Effector memory CD4-positive, alpha-beta T cell (primary cell): Measurements from ENCODE around the gene FARP1.

Experiments
- DNase-seq, 3 donors: peaks; one replicate each; pipeline ENCODE4 v3.0.0-alpha.2; 2020
- H3K27ac ChIP-seq: 2 replicates; pipeline ENCODE4 v1.7.0; 2013; ENCODE audit warnings: mild to moderate bottlenecking, low read length, moderate library complexity; ENCODE audit not compliant: insufficient read depth, poor library complexity, severe bottlenecking
- H3K27me3 ChIP-seq: replicated peaks from 2 replicates; pipeline ENCODE4 v1.7.0; 2013; ENCODE audit warnings: mild to moderate bottlenecking, low read length; ENCODE audit not compliant: insufficient read depth, control insufficient read depth, poor library complexity, severe bottlenecking
- H3K36me3 ChIP-seq: 2 replicates; pipeline ENCODE4 v1.7.0; 2013; ENCODE audit warnings: mild to moderate bottlenecking, low read length, moderate library complexity; ENCODE audit not compliant: control insufficient read depth, insufficient read depth
- H3K4me1 ChIP-seq: 2 replicates; pipeline ENCODE4 v1.7.0; 2013; ENCODE audit warnings: low read length, mild to moderate bottlenecking; ENCODE audit not compliant: control insufficient read depth, insufficient read depth, poor library complexity, severe bottlenecking
- H3K4me3 ChIP-seq: 2 replicates; pipeline ENCODE4 v1.7.0; 2013; ENCODE audit warnings: low read length, low read depth, mild to moderate bottlenecking; ENCODE audit not compliant: insufficient read depth, poor library complexity, severe bottlenecking
- H3K9me3 ChIP-seq: 2 replicates; pipeline ENCODE4 v1.7.0; 2013; ENCODE audit warnings: mild to moderate bottlenecking, low read length, moderate library complexity; ENCODE audit not compliant: control insufficient read depth

FARP1 gene

GRCh38 chr13:98105929-98106336 lies 37.0 kb upstream of the FARP1 start:
- no peak for DNase-seq
- no peaks in the 10 kb centered on the region for H3K9me3 ChIP-seq
- H3K27ac ChIP-seq = no peak overlapping the region
- no peak overlapping the region for H3K4me3 ChIP-seq
- H3K27me3 ChIP-seq = no peaks in the 10 kb centered on the region
- no peaks in the 10 kb centered on the region for H3K4me1 ChIP-seq
- no peaks in the 10 kb centered on the region for H3K36me3 ChIP-seq

- H3K4me3 ChIP-seq = no peak overlapping the region
Measured at GRCh38 chr13:98108341-98108740, 34.6 kb upstream of the FARP1 start.

GRCh38 chr13:98109226-98109853 lies 33.6 kb upstream of the FARP1 start:
- Histone ChIP-seq H3K27ac (no peak overlapping the region), H3K36me3 (no peaks in the 10 kb centered on the region), H3K9me3 (no peaks in the 10 kb centered on the region), H3K27me3 (no peaks in the 10 kb centered on the region), H3K4me1 (no peaks in the 10 kb centered on the region), H3K4me3 (no peak overlapping the region)
- DNase-seq = no peak

More at GRCh38 chr13:98108341-98108740, 34.6 kb upstream of the FARP1 start:
- no peak overlapping the region for H3K27ac ChIP-seq
- no peaks in the 10 kb centered on the region for H3K27me3 ChIP-seq
- no peaks in the 10 kb centered on the region for H3K36me3 ChIP-seq
- no peak for DNase-seq
- H3K9me3 ChIP-seq = no peaks in the 10 kb centered on the region
- H3K4me1 ChIP-seq = no peaks in the 10 kb centered on the region

GRCh38 chr13:98110749-98111148 lies 32.1 kb upstream of the FARP1 start:
- H3K4me1 ChIP-seq = no peaks in the 10 kb centered on the region
- no peaks in the 10 kb centered on the region for H3K27me3 ChIP-seq
- no peak overlapping the region for H3K27ac ChIP-seq
- H3K36me3 ChIP-seq = no peaks in the 10 kb centered on the region
- DNase-seq = no peak
- H3K9me3 ChIP-seq = no peaks in the 10 kb centered on the region
- no peak overlapping the region for H3K4me3 ChIP-seq

- Histone ChIP-seq H3K4me3 (no peak overlapping the region), H3K9me3 (no peaks in the 10 kb centered on the region), H3K27ac (no peak overlapping the region), H3K27me3 (no peaks in the 10 kb centered on the region), H3K36me3 (no peaks in the 10 kb centered on the region), H3K4me1 (no peaks in the 10 kb centered on the region)
- no peak for DNase-seq
Measured at GRCh38 chr13:98111168-98112098, 31.5 kb upstream of the FARP1 start.

- no peaks in the 10 kb centered on the region for H3K36me3 ChIP-seq
- no peak overlapping the region for H3K27ac ChIP-seq
- no peaks in the 10 kb centered on the region for H3K27me3 ChIP-seq
- no peak for DNase-seq
- no peak overlapping the region for H3K4me3 ChIP-seq
- no peaks in the 10 kb centered on the region for H3K4me1 ChIP-seq
- no peaks in the 10 kb centered on the region for H3K9me3 ChIP-seq
Measured at GRCh38 chr13:98112456-98112855, 30.4 kb upstream of the FARP1 start.

- H3K27ac ChIP-seq = no peak overlapping the region
- no peak overlapping the region for H3K4me3 ChIP-seq
- DNase-seq = no peak
- no peaks in the 10 kb centered on the region for H3K4me1 ChIP-seq
- H3K27me3 ChIP-seq = no peaks in the 10 kb centered on the region
- no peaks in the 10 kb centered on the region for H3K36me3 ChIP-seq
- no peaks in the 10 kb centered on the region for H3K9me3 ChIP-seq
Measured at GRCh38 chr13:98118865-98119264, 24.0 kb upstream of the FARP1 start.

- Histone ChIP-seq H3K9me3 (no peaks in the 10 kb centered on the region), H3K36me3 (no peaks in the 10 kb centered on the region), H3K27ac (no peak overlapping the region), H3K4me3 (no peak overlapping the region), H3K27me3 (no peaks in the 10 kb centered on the region), H3K4me1 (no peaks in the 10 kb centered on the region)
- no peak for DNase-seq
Measured at GRCh38 chr13:98123176-98123575, 19.7 kb upstream of the FARP1 start.

GRCh38 chr13:98129059-98129746 lies 13.7 kb upstream of the FARP1 start:
- no peak overlapping the region for H3K4me3 ChIP-seq
- H3K9me3 ChIP-seq = no peaks in the 10 kb centered on the region
- no peak for DNase-seq
- no peaks in the 10 kb centered on the region for H3K4me1 ChIP-seq
- H3K27ac ChIP-seq = no peak overlapping the region
- no peaks in the 10 kb centered on the region for H3K27me3 ChIP-seq
- no peaks in the 10 kb centered on the region for H3K36me3 ChIP-seq

GRCh38 chr13:98133946-98134345 lies 8.9 kb upstream of the FARP1 start:
- H3K36me3 ChIP-seq = no peaks in the 10 kb centered on the region
- H3K4me3 ChIP-seq = no peak overlapping the region
- DNase-seq = no peak
- no peaks in the 10 kb centered on the region for H3K9me3 ChIP-seq
- H3K27ac ChIP-seq = no peak overlapping the region
- H3K27me3 ChIP-seq = no peaks in the 10 kb centered on the region
- H3K4me1 ChIP-seq = no peaks in the 10 kb centered on the region
